HepG2 (cell line): ENCODE results near the gene TOP3B. TPM values are rescaled to one million over a fixed set of nuclear protein-coding genes. Genes with fewer than 3 reads are reported as not detected.
A peak's percentile ranks its signal among the peaks of the same experiment; 100 is the strongest.

ENCODE experiments used
- ARHGAP35 ChIP-seq: sonication (generic); formaldehyde crosslinking; IDR thresholded peaks from 2 replicates; pipeline ENCODE4 v1.9.0; 2022; ENCODE audit warnings: mild to moderate bottlenecking, inconsistent platforms, moderate library complexity, missing genetic modification reagents, borderline replicate concordance
- DMAP1 ChIP-seq: IDR thresholded peaks from 2 replicates; pipeline ENCODE4 v1.6.1; 2016
- E2F1 ChIP-seq: sonication (generic); formaldehyde crosslinking; IDR thresholded peaks from 2 replicates; pipeline ENCODE4 v1.5.0; 2020; ENCODE audit warnings: missing genetic modification reagents
- ELF1 ChIP-seq: sonication (generic); formaldehyde crosslinking; IDR thresholded peaks from 2 replicates; pipeline ENCODE4 v1.4.0; 2020; ENCODE audit warnings: missing genetic modification reagents
- FOXK1 ChIP-seq: sonication (generic); formaldehyde crosslinking; IDR thresholded peaks from 2 replicates; pipeline ENCODE4 v1.4.0; 2020; ENCODE audit warnings: low read depth, missing genetic modification reagents, borderline replicate concordance
- GFI1 ChIP-seq: sonication (generic); formaldehyde crosslinking; IDR thresholded peaks from 2 replicates; pipeline ENCODE4 v1.5.0; 2020; ENCODE audit warnings: missing genetic modification reagents, mild to moderate bottlenecking, borderline replicate concordance
- HMGXB4 ChIP-seq, 2 experiments: sonication (generic) in 1 of 2; formaldehyde crosslinking in 1 of 2; IDR thresholded peaks; 2 replicates each; pipeline versions ENCODE4 v1.4.0 to v1.6.1; 2018 to 2020; ENCODE audit warnings: missing genetic modification reagents in 2 of 2, borderline replicate concordance in 1 of 2, low read depth in 1 of 2, mild to moderate bottlenecking in 1 of 2, missing biosample characterization in 1 of 2
- KLF6 ChIP-seq: IDR thresholded peaks from 2 replicates; pipeline ENCODE4 v1.8.0; 2016; ENCODE audit warnings: missing biosample characterization, missing genetic modification reagents
- MAFG ChIP-seq: sonication (generic); formaldehyde crosslinking; IDR thresholded peaks from 2 replicates; pipeline ENCODE4 v1.5.1; 2020; ENCODE audit warnings: mild to moderate bottlenecking, missing genetic modification reagents
- MTF1 ChIP-seq: sonication (generic); formaldehyde crosslinking; IDR thresholded peaks from 2 replicates; pipeline ENCODE4 v1.5.0; 2020; ENCODE audit warnings: missing genetic modification reagents
- SMAD9 ChIP-seq: sonication (generic); formaldehyde crosslinking; IDR thresholded peaks from 2 replicates; pipeline ENCODE4 v1.5.1; 2020; ENCODE audit warnings: mild to moderate bottlenecking, missing genetic modification reagents
- SP140L ChIP-seq: sonication (generic); formaldehyde crosslinking; IDR thresholded peaks from 2 replicates; pipeline ENCODE4 v1.4.0; 2020; ENCODE audit warnings: missing genetic modification reagents, borderline replicate concordance
- SPEN ChIP-seq: sonication (generic); formaldehyde crosslinking; IDR thresholded peaks from 2 replicates; pipeline ENCODE4 v1.5.1; 2020; ENCODE audit warnings: low read depth, mild to moderate bottlenecking, missing genetic modification reagents
- SRF ChIP-seq: IDR thresholded peaks from 2 replicates; pipeline ENCODE4 v1.6.1; 2011; ENCODE audit warnings: mild to moderate bottlenecking, low read depth, low read length, moderate library complexity
- SRY ChIP-seq: sonication (generic); formaldehyde crosslinking; IDR thresholded peaks from 2 replicates; pipeline ENCODE4 v1.8.0; 2022; ENCODE audit warnings: mild to moderate bottlenecking, missing genetic modification reagents
- THAP11 ChIP-seq: IDR thresholded peaks from 2 replicates; pipeline ENCODE4 v1.6.1; 2016; ENCODE audit warnings: missing biosample characterization, missing genetic modification reagents
- YEATS2 ChIP-seq: sonication (generic); formaldehyde crosslinking; IDR thresholded peaks from 2 replicates; pipeline ENCODE4 v1.4.0; 2020; ENCODE audit warnings: missing genetic modification reagents, borderline replicate concordance
- ZFP36 ChIP-seq: fragments of 150-350 bp; IDR thresholded peaks from 2 replicates; pipeline ENCODE4 v1.6.1; 2018; ENCODE audit warnings: borderline replicate concordance, low read length, low read depth; ENCODE audit not compliant: partially characterized antibody
- ZNF180 ChIP-seq: sonication (generic); formaldehyde crosslinking; IDR thresholded peaks from 2 replicates; pipeline ENCODE4 v1.4.0; 2020; ENCODE audit warnings: low read depth, missing genetic modification reagents, borderline replicate concordance
- ZNF263 ChIP-seq: sonication (generic); formaldehyde crosslinking; IDR thresholded peaks from 2 replicates; pipeline ENCODE4 v1.4.0; 2020; ENCODE audit warnings: missing genetic modification reagents
- ZNF331 ChIP-seq: sonication (generic); formaldehyde crosslinking; IDR thresholded peaks from 2 replicates; pipeline ENCODE4 v1.4.0; 2020; ENCODE audit warnings: missing genetic modification reagents
- ZNF44 ChIP-seq: sonication (generic); formaldehyde crosslinking; IDR thresholded peaks from 2 replicates; pipeline ENCODE4 v1.5.1; 2020; ENCODE audit warnings: mild to moderate bottlenecking, missing genetic modification reagents
- ZNF616 ChIP-seq: sonication (generic); formaldehyde crosslinking; IDR thresholded peaks from 2 replicates; pipeline ENCODE4 v1.5.0; 2020; ENCODE audit warnings: low read depth, mild to moderate bottlenecking, missing genetic modification reagents
- ZNF629 ChIP-seq: sonication (generic); formaldehyde crosslinking; conservative IDR thresholded peaks from 2 replicates; pipeline ENCODE4 v1.5.0; 2020; ENCODE audit warnings: missing genetic modification reagents
- ZUFSP ChIP-seq: sonication (generic); formaldehyde crosslinking; IDR thresholded peaks from 2 replicates; pipeline ENCODE4 v1.9.0; 2021; ENCODE audit warnings: missing genetic modification reagents, mild to moderate bottlenecking, borderline replicate concordance
- polyA plus RNA-seq, 8 experiments: library from polyadenylated mRNA; depleted of rRNA in 3 of 8; stranded (reverse) in 7 of 8; unstranded in 1 of 8; fragments of >200 nt; fragmentation: Illumina TruSeq in 4 of 8; extraction: Trizol in 4 of 8; gene quantifications; 2 replicates each; pipeline versions ENCODE4 v1.2.1 to v1.2.3, GENCODE V29; 2011 to 2016; ENCODE audit warnings: low read depth in 4 of 8, missing spikeins in 1 of 8, mixed read lengths in 1 of 8; ENCODE audit not compliant: insufficient read depth in 1 of 8
- total RNA-seq, 5 experiments: library from RNA; depleted of rRNA; stranded (reverse); fragments of >200 nt; fragmentation: Illumina TruSeq; extraction: Trizol; gene quantifications; 2 replicates each; pipeline ENCODE4 v1.2.3, GENCODE V29; 2016; ENCODE audit warnings: low read depth in 1 of 5

TOP3B gene
- total and polyA plus RNA-seq, 2 of the 13 experiments (the other 11 are each of a cell fraction or from before 2014, with no cell fraction given) = 28.5 to 29.7 TPM

GRCh38 chr22:21982338-21982965 lies at the start of gene TOP3B (continued):
- TF ChIP-seq SP140L (peak; percentile 64; the same call in 1 of the 2 replicates), ZNF616 (CRISPR knock-in tag) (no peak; the same call in 1 of the 2 replicates), ZUFSP (CRISPR knock-in tag) (no peak), GFI1 (CRISPR knock-in tag) (peak; percentile 67), ZNF331 (CRISPR knock-in tag) (peak; percentile 97), ZNF263 (CRISPR knock-in tag) (peak; percentile 95), KLF6 (CRISPR knock-in tag) (peak; percentile 70; the same call in 1 of the 2 replicates), SRF (peak; percentile 80), ELF1 (CRISPR knock-in tag) (peak; percentile 96), FOXK1 (CRISPR knock-in tag) (peak; percentile 89; the same call in 1 of the 2 replicates), ZNF629 (CRISPR knock-in tag) (peak; percentile 53), ZFP36 (no peak), SMAD9 (no peak), E2F1 (CRISPR knock-in tag) (0 out of 2 replicates have a peak, but pooled peaks have one; percentile 54), HMGXB4 (CRISPR knock-in tag; IDR thresholded peaks at IDR 0.05; ENCODE audit: borderline replicate concordance in 1 of 2, low read depth in 1 of 2) (peak; percentile 94 to 96), MTF1 (CRISPR knock-in tag) (peak; percentile 79; the same call in 1 of the 2 replicates), ZNF44 (CRISPR knock-in tag) (peak; percentile 73; the same call in 1 of the 2 replicates), SPEN (CRISPR knock-in tag) (peak; percentile 98), THAP11 (CRISPR knock-in tag) (peak; percentile 96), ARHGAP35 (CRISPR knock-in tag) (peak; percentile 57; the same call in 1 of the 2 replicates), DMAP1 (CRISPR knock-in tag) (peak; percentile 94), SRY (CRISPR knock-in tag) (peak; percentile 88), ZNF180 (CRISPR knock-in tag) (no peak), MAFG (CRISPR knock-in tag) (no peak), YEATS2 (CRISPR knock-in tag) (peak; percentile 98)
